IMR-90 (cell line): Measurements from ENCODE around the gene RNGTT. TPM values are rescaled to one million over a fixed set of nuclear protein-coding genes. Genes with fewer than 3 reads are reported as not detected.

Source experiments
- ATAC-seq: fragments of 200-7000 bp; cut with Tn5 transposase; 2 replicates; pipeline ENCODE4 v1.9.1; 2020; ENCODE audit warnings: low read depth, mild to moderate bottlenecking, moderate library complexity
- BruUV-seq: library from RNA; stranded (reverse); fragments of 400-500 nt; replicated peaks from 2 replicates; lab custom pipeline; 2021; lab: Mats Ljungman, UMichigan
- CTCF ChIA-PET: fragments of 300-600 bp; formaldehyde crosslinking; extraction: SDS; loops from one replicate; lab custom pipeline; 2021; ENCODE audit warnings: antibody characterized with exemption; lab: Yijun Ruan, JAX
- POLR2A ChIA-PET: fragments of 300-600 bp; sonication (Branson Sonifier 250); formaldehyde crosslinking; loops from one replicate; lab custom pipeline; 2022; ENCODE audit warnings: antibody characterized with exemption; ENCODE audit not compliant: unreplicated experiment; lab: Charles Lee
- DNase-seq: peaks from one replicate; pipeline ENCODE4 v3.0.0; 2013
- H2AFZ ChIP-seq: replicated peaks from 2 replicates; pipeline ENCODE3; 2013; ENCODE audit warnings: low read length, mild to moderate bottlenecking; ENCODE audit not compliant: poor library complexity
- H2AK5ac ChIP-seq: 2 replicates; pipeline ENCODE4 v1.6.1; 2013; ENCODE audit warnings: low read depth, low read length, inconsistent platforms
- H2AK9ac ChIP-seq: replicated peaks from 2 replicates; pipeline ENCODE3; 2013; ENCODE audit warnings: mild to moderate bottlenecking, low read depth, low read length, moderate library complexity; ENCODE audit not compliant: poor library complexity
- H2BK120ac ChIP-seq: 2 replicates; pipeline ENCODE4 v1.6.1; 2013; ENCODE audit warnings: low read depth, low read length, inconsistent platforms
- H2BK15ac ChIP-seq: 3 replicates; pipeline ENCODE4 v1.6.1; 2013; ENCODE audit warnings: low read depth, low read length, inconsistent platforms
- H2BK20ac ChIP-seq: 2 replicates; pipeline ENCODE4 v1.6.1; 2013; ENCODE audit warnings: low read depth, mild to moderate bottlenecking, inconsistent platforms, low read length, moderate library complexity
- H2BK5ac ChIP-seq: 2 replicates; pipeline ENCODE4 v1.6.1; 2013; ENCODE audit warnings: mild to moderate bottlenecking, low read depth, low read length, inconsistent platforms; ENCODE audit not compliant: poor library complexity, severe bottlenecking
- H3K14ac ChIP-seq: replicated peaks from 2 replicates; pipeline ENCODE4 v1.6.1; 2013; ENCODE audit warnings: low read depth, low read length, inconsistent platforms
- H3K18ac ChIP-seq: 2 replicates; pipeline ENCODE4 v1.6.1; 2013; ENCODE audit warnings: low read depth, low read length, control low read depth
- H3K23ac ChIP-seq: 2 replicates; pipeline ENCODE4 v1.6.1; 2013; ENCODE audit warnings: low read depth, low read length, inconsistent platforms
- H3K27ac ChIP-seq: 2 replicates; pipeline ENCODE4 v1.5.1; 2013; ENCODE audit warnings: mild to moderate bottlenecking, control low read depth, low read length; ENCODE audit not compliant: insufficient read depth
- H3K27me3 ChIP-seq: 2 replicates; pipeline ENCODE4 v1.6.1; 2013; ENCODE audit warnings: low read length; ENCODE audit not compliant: control insufficient read depth, insufficient read depth
- H3K36me3 ChIP-seq: 2 replicates; pipeline ENCODE4 v1.6.1; 2013; ENCODE audit warnings: low read length, mixed read lengths; ENCODE audit not compliant: control insufficient read depth, insufficient read depth
- H3K4ac ChIP-seq: 2 replicates; pipeline ENCODE4 v1.6.1; 2013; ENCODE audit warnings: low read depth, low read length, inconsistent platforms
- H3K4me1 ChIP-seq: 2 replicates; pipeline ENCODE4 v1.6.1; 2013; ENCODE audit warnings: low read length, mixed read lengths; ENCODE audit not compliant: control insufficient read depth, insufficient read depth
- H3K4me2 ChIP-seq: 2 replicates; pipeline ENCODE4 v1.6.1; 2013; ENCODE audit warnings: low read depth, mild to moderate bottlenecking, control low read depth, low read length, moderate library complexity
- H3K4me3 ChIP-seq: 2 replicates; pipeline ENCODE4 v1.5.1; 2013; ENCODE audit warnings: low read depth, mild to moderate bottlenecking, control low read depth, low read length, moderate library complexity; ENCODE audit not compliant: insufficient read depth
- H3K56ac ChIP-seq: 2 replicates; pipeline ENCODE4 v1.6.1; 2013; ENCODE audit warnings: low read length, inconsistent platforms; ENCODE audit not compliant: insufficient read depth; ENCODE audit errors: extremely low read depth
- H3K79me1 ChIP-seq, 2 experiments: 2 replicates each; pipeline ENCODE4 v1.6.1; 2013; ENCODE audit warnings: low read length in 2 of 2, inconsistent platforms in 1 of 2, low read depth in 1 of 2
- H3K9ac ChIP-seq: 2 replicates; pipeline ENCODE4 v1.6.1; 2013; ENCODE audit warnings: low read depth, low read length, control low read depth
- H3K9me1 ChIP-seq: 2 replicates; pipeline ENCODE4 v1.6.1; 2013; ENCODE audit warnings: low read length, inconsistent platforms; ENCODE audit not compliant: insufficient read depth
- H3K9me3 ChIP-seq: 2 replicates; pipeline ENCODE4 v1.6.1; 2013; ENCODE audit warnings: low read length; ENCODE audit not compliant: control insufficient read depth, insufficient read depth
- H4K20me1 ChIP-seq: 2 replicates; pipeline ENCODE4 v1.6.1; 2013; ENCODE audit warnings: low read length, inconsistent platforms; ENCODE audit not compliant: insufficient read depth
- H4K5ac ChIP-seq: 2 replicates; pipeline ENCODE4 v1.6.1; 2013; ENCODE audit warnings: mild to moderate bottlenecking, low read depth, low read length, control low read depth
- H4K8ac ChIP-seq, 2 experiments: 2 replicates each; pipeline ENCODE4 v1.6.1; 2013; ENCODE audit warnings: low read depth in 2 of 2, low read length in 2 of 2, control low read depth in 1 of 2, inconsistent platforms in 1 of 2
- H4K91ac ChIP-seq: 2 replicates; pipeline ENCODE4 v1.6.1; 2013; ENCODE audit warnings: low read depth, low read length, inconsistent platforms; ENCODE audit not compliant: insufficient read depth
- CTCF ChIP-seq: conservative IDR thresholded peaks from 2 replicates; pipeline ENCODE4 v1.5.1; 2012; ENCODE audit warnings: mild to moderate bottlenecking, low read depth, low read length, improper control_type of control experiment
- FOS ChIP-seq: fragments of 150-350 bp; IDR thresholded peaks from 2 replicates; pipeline ENCODE4 v1.6.1; 2016; ENCODE audit warnings: low read depth, low read length
- RAD21 ChIP-seq: IDR thresholded peaks from 2 replicates; pipeline ENCODE4 v1.6.1; 2012; ENCODE audit warnings: low read length, improper control_type of control experiment
- RFX5 ChIP-seq: IDR thresholded peaks from 2 replicates; pipeline ENCODE4 v1.8.0; 2012; ENCODE audit warnings: low read depth, mild to moderate bottlenecking, low read length, moderate library complexity
- SMC3 ChIP-seq: fragments of 150-350 bp; IDR thresholded peaks from 2 replicates; pipeline ENCODE4 v1.6.1; 2016; ENCODE audit warnings: low read depth, mild to moderate bottlenecking, antibody characterized with exemption, low read length, moderate library complexity
- WGBS, 2 experiments: methylation state at CpG; one replicate each; pipeline versions ENCODE4 v1.1.5 to v1.1.7; 2013; ENCODE audit warnings: missing lambda C conversion rate in 2 of 2; ENCODE audit not compliant: insufficient read length in 1 of 2; ENCODE audit errors: extremely low coverage in 2 of 2; 5-methylcytosine and 5-hydroxymethylcytosine counted together
- dilution Hi-C: fragments of 300-500 bp; cut with HindIII; formaldehyde crosslinking; loops from one replicate; pipeline ENCODE4 v1.14.3; 2018; ENCODE audit warnings: low sequenced_read_pairs; ENCODE audit not compliant: unreplicated experiment
- in situ Hi-C: fragments of 300-500 bp; cut with MboI; formaldehyde crosslinking; loops from 3 replicates; pipeline ENCODE4 v1.14.3; 2019; ENCODE audit warnings: low sequenced_read_pairs, inconsistent platforms, mixed read lengths
- intact Hi-C: fragments of 100-400 bp; cut with micrococcal nuclease; formaldehyde crosslinking; loops from 2 replicates; pipeline ENCODE4 v1.10.0; 2022
- polyA plus RNA-seq, 3 experiments: library from polyadenylated mRNA; depleted of rRNA; stranded (reverse); fragments of >200 nt; gene quantifications; 2 replicates each; pipeline ENCODE4 v1.2.3, GENCODE V29; 2012; ENCODE audit warnings: low replicate concordance in 1 of 3
- total RNA-seq: library from RNA; depleted of rRNA; stranded (reverse); fragments of >200 nt; gene quantifications from 2 replicates; pipeline ENCODE4 v1.2.3, GENCODE V29; 2012

RNGTT gene
- total and polyA plus RNA-seq, 2 of the 4 experiments (the other 2 are of a cell fraction), result 5.4 to 21.7 TPM

- Histone ChIP-seq H3K23ac (no peak overlapping the region), H3K4me3 (no peak overlapping the region), H3K36me3 (no peaks in the 10 kb centered on the region), H3K56ac (no peak overlapping the region), H3K79me1 (0 out of 4 replicates have a peak, but pooled peaks cover 0 to 6% of the 10 kb centered on the region in 2 experiments), H2BK120ac (no peak overlapping the region), H2BK5ac (no peak overlapping the region), H4K20me1 (no peaks in the 10 kb centered on the region), H4K8ac (no peak overlapping the region), H3K27ac (no peak overlapping the region), H2AFZ (no peak overlapping the region), H2AK5ac (no peak overlapping the region), H3K18ac (no peak overlapping the region), H3K4ac (no peak overlapping the region), H2AK9ac (no peak overlapping the region), H3K14ac (no peak overlapping the region), H3K9ac (no peak overlapping the region), H2BK15ac (no peak overlapping the region), H3K4me2 (no peak overlapping the region), H3K4me1 (peaks cover 7% of the 10 kb centered on the region), H3K27me3 (no peaks in the 10 kb centered on the region), H3K9me3 (no peaks in the 10 kb centered on the region), H4K91ac (no peak overlapping the region), H4K5ac (no peak overlapping the region), H2BK20ac (no peak overlapping the region), H3K9me1 (0 out of 2 replicates have a peak, but pooled peaks cover 3% of the 10 kb centered on the region)
- dilution Hi-C loops (no loop called here), intact Hi-C loops (loop anchor here (1.0 to 5.0 kb wide), 6 partner anchors 90 to 1479 kb away; partner anchors contain the start of genes AKIRIN2 and CNR1), in situ Hi-C loops (loop anchor here (5.0 to 25.0 kb wide), 2 partner anchors 939 to 1309 kb away; no protein-coding TSS in a partner anchor)
- ATAC-seq (no peak), DNase-seq (peak; percentile 74)
- no TSS peak for BruUV-seq
- CTCF ChIA-PET, result interaction anchor here (0.6 to 2.2 kb wide), 15 partner anchors 8 to 1431 kb away, joined by 3 to 9 read pairs (median 3); no protein-coding TSS in a partner anchor
- POLR2A ChIA-PET, result no interaction called here
- no peak for TF ChIP-seq FOS
- peak; percentile 77 for TF ChIP-seq CTCF
- TF ChIP-seq RFX5, result no peak
- TF ChIP-seq SMC3, result peak; percentile 64
- peak; percentile 81 for TF ChIP-seq RAD21
- no CpG with 5 or more reads among the region's 1 CpG for WGBS, 2 experiments
Measured at GRCh38 chr6:88870717-88871330, 92.6 kb downstream of the RNGTT start.
